Neuronal stem cell (in vitro differentiated cells): ENCODE data around the gene WSCD2.

Experiments used
- DNase-seq: peaks from one replicate; pipeline ENCODE4 v3.0.0-alpha.2; 2013; ENCODE audit warnings: low spot score
- H2AFZ ChIP-seq: one replicate; pipeline ENCODE4 v1.6.1; 2013; ENCODE audit warnings: mild to moderate bottlenecking, low read length, inconsistent platforms
- H2AK5ac ChIP-seq: 2 replicates; pipeline ENCODE4 v1.6.1; 2013; ENCODE audit warnings: low read depth, mild to moderate bottlenecking, inconsistent platforms, low read length, moderate library complexity, mixed read lengths
- H2BK120ac ChIP-seq: 2 replicates; pipeline ENCODE4 v1.6.1; 2013; ENCODE audit warnings: low read depth, mild to moderate bottlenecking, inconsistent platforms, low read length, moderate library complexity, mixed read lengths
- H2BK12ac ChIP-seq: one replicate; pipeline ENCODE4 v1.6.1; 2013; ENCODE audit warnings: low read length, inconsistent platforms
- H2BK15ac ChIP-seq: 2 replicates; pipeline ENCODE4 v1.6.1; 2013; ENCODE audit warnings: mild to moderate bottlenecking, low read length, inconsistent platforms, mixed read lengths
- H2BK5ac ChIP-seq: one replicate; pipeline ENCODE4 v1.6.1; 2013; ENCODE audit warnings: inconsistent platforms, mild to moderate bottlenecking, low read length, moderate library complexity
- H3K14ac ChIP-seq: one replicate; pipeline ENCODE4 v1.6.1; 2013; ENCODE audit warnings: low read length, inconsistent platforms
- H3K18ac ChIP-seq: 2 replicates; pipeline ENCODE4 v1.6.1; 2013; ENCODE audit warnings: low read length, inconsistent platforms
- H3K23ac ChIP-seq: 2 replicates; pipeline ENCODE4 v1.6.1; 2013; ENCODE audit warnings: low read depth, mild to moderate bottlenecking, mixed read lengths, low read length, inconsistent platforms; ENCODE audit not compliant: poor library complexity
- H3K27ac ChIP-seq: replicated peaks from 3 replicates; pipeline ENCODE4 v1.5.1; 2013; ENCODE audit warnings: low read length, inconsistent platforms
- H3K27me3 ChIP-seq, 3 experiments: 2 replicates each; pipeline ENCODE4 v1.6.1; 2013; ENCODE audit warnings: low read length in 3 of 3, mild to moderate bottlenecking in 2 of 3, inconsistent platforms in 1 of 3, low read depth in 1 of 3, mixed read lengths in 1 of 3, moderate library complexity in 1 of 3; ENCODE audit not compliant: control insufficient read depth in 3 of 3, insufficient read depth in 3 of 3
- H3K36me3 ChIP-seq, 2 donors: replicated peaks in 1 of 2; 2 replicates each; pipeline ENCODE4 v1.6.1; 2013; ENCODE audit warnings: low read length in 2 of 2; ENCODE audit not compliant: control insufficient read depth in 2 of 2, insufficient read depth in 2 of 2
- H3K4ac ChIP-seq: 2 replicates; pipeline ENCODE4 v1.6.1; 2013; ENCODE audit warnings: inconsistent platforms, mild to moderate bottlenecking, low read length, moderate library complexity
- H3K4me1 ChIP-seq, 2 donors: 1 replicate in 1 of 2; 2 replicates in 1 of 2; pipeline ENCODE4 v1.6.1; 2013; ENCODE audit warnings: low read length in 2 of 2, low read depth in 1 of 2; ENCODE audit not compliant: control insufficient read depth in 2 of 2, insufficient read depth in 1 of 2
- H3K4me2 ChIP-seq: one replicate; pipeline ENCODE4 v1.6.1; 2013; ENCODE audit warnings: mild to moderate bottlenecking, low read length, inconsistent platforms; ENCODE audit not compliant: insufficient read depth, poor library complexity, severe bottlenecking
- H3K4me3 ChIP-seq, 2 donors: 2 replicates each; pipeline ENCODE4 v1.5.1; 2013; ENCODE audit warnings: low read length in 2 of 2, mild to moderate bottlenecking in 2 of 2, inconsistent platforms in 1 of 2, moderate library complexity in 1 of 2
- H3K79me1 ChIP-seq: one replicate; pipeline ENCODE4 v1.6.1; 2013; ENCODE audit warnings: low read depth, mild to moderate bottlenecking, inconsistent platforms, low read length, moderate library complexity
- H3K9ac ChIP-seq: one replicate; pipeline ENCODE4 v1.6.1; 2013; ENCODE audit warnings: mild to moderate bottlenecking, low read depth, low read length, inconsistent platforms; ENCODE audit not compliant: poor library complexity
- H3K9me3 ChIP-seq, 2 donors: replicated peaks in 1 of 2; 2 replicates each; pipeline versions ENCODE3 to v1.6.1; 2013; ENCODE audit warnings: low read length in 2 of 2, mild to moderate bottlenecking in 2 of 2, inconsistent platforms in 1 of 2, low read depth in 1 of 2, mixed read lengths in 1 of 2, moderate library complexity in 1 of 2; ENCODE audit not compliant: control insufficient read depth in 2 of 2, insufficient read depth in 1 of 2
- H4K8ac ChIP-seq: one replicate; pipeline ENCODE4 v1.6.1; 2013; ENCODE audit warnings: low read depth, mild to moderate bottlenecking, inconsistent platforms, low read length, moderate library complexity
- H4K91ac ChIP-seq: one replicate; pipeline ENCODE4 v1.6.1; 2013; ENCODE audit warnings: low read length, low read depth, mild to moderate bottlenecking, inconsistent platforms; ENCODE audit not compliant: poor library complexity
- WGBS, 2 donors: extraction: QIAGEN DNeasy Blood & Tissue Kit; methylation state at CpG; one replicate each; pipeline ENCODE4 v1.1.7; 2013; ENCODE audit warnings: missing lambda C conversion rate in 2 of 2, mixed read lengths in 1 of 2; ENCODE audit not compliant: insufficient read length in 2 of 2, insufficient replicate concordance in 1 of 2; ENCODE audit errors: extremely low coverage in 2 of 2; 5-methylcytosine and 5-hydroxymethylcytosine counted together

Gene WSCD2

GRCh38 chr12:108205864-108206263 is 76.8 kb downstream of the WSCD2 start:
- no peak overlapping the region for H2BK15ac ChIP-seq
- no peak overlapping the region for H2AFZ ChIP-seq
- no peak overlapping the region for H2BK120ac ChIP-seq
- no peak overlapping the region for H4K8ac ChIP-seq
- no peak overlapping the region for H3K4ac ChIP-seq
- H2BK12ac ChIP-seq = no peak overlapping the region
- no peak overlapping the region for H3K4me2 ChIP-seq
- no peaks in the 10 kb centered on the region for H3K27me3 ChIP-seq
- H3K4me1 ChIP-seq = no peaks in the 10 kb centered on the region
- no peak overlapping the region for H3K18ac ChIP-seq
- no peak overlapping the region for H3K14ac ChIP-seq
- DNase-seq = no peak
- H2BK5ac ChIP-seq = no peak overlapping the region
- no peak overlapping the region for H2AK5ac ChIP-seq
- no peak overlapping the region for H3K27ac ChIP-seq
- no peak overlapping the region for H3K4me3 ChIP-seq
- H3K79me1 ChIP-seq = no peaks in the 10 kb centered on the region
- no peak overlapping the region for H3K9ac ChIP-seq
- H3K23ac ChIP-seq = no peak overlapping the region
- H4K91ac ChIP-seq = no peak overlapping the region
- peaks cover 0 to 2% of the 10 kb centered on the region in 2 donors for H3K9me3 ChIP-seq
- WGBS, 2 donors = no CpG with 5 or more reads among the region's 1 CpG
- H3K36me3 ChIP-seq = no peaks in the 10 kb centered on the region

GRCh38 chr12:108207791-108208730 is 79.0 kb downstream of the WSCD2 start:
- Histone ChIP-seq H3K79me1 (no peaks in the 10 kb centered on the region), H3K4me2 (no peak overlapping the region), H2AK5ac (no peak overlapping the region), H3K9me3 (no peaks in the 10 kb centered on the region), H4K91ac (no peak overlapping the region), H2BK120ac (no peak overlapping the region), H3K9ac (no peak overlapping the region), H2BK5ac (no peak overlapping the region), H3K36me3 (no peaks in the 10 kb centered on the region), H2BK12ac (no peak overlapping the region), H3K14ac (no peak overlapping the region), H2BK15ac (no peak overlapping the region), H4K8ac (no peak overlapping the region), H2AFZ (no peak overlapping the region), H3K23ac (no peak overlapping the region), H3K18ac (no peak overlapping the region), H3K4me3 (no peak overlapping the region), H3K4me1 (no peaks in the 10 kb centered on the region), H3K27ac (no peak overlapping the region), H3K4ac (no peak overlapping the region), H3K27me3 (no peaks in the 10 kb centered on the region)
- no peak for DNase-seq
- WGBS, 2 donors = no CpG with 5 or more reads among the region's 3 CpGs

GRCh38 chr12:108210001-108210400 is 80.9 kb downstream of the WSCD2 start:
- Histone ChIP-seq H3K18ac (peak overlapping the region; percentile 27), H2BK12ac (no peak overlapping the region), H3K36me3 (no peaks in the 10 kb centered on the region), H4K8ac (no peak overlapping the region), H3K4ac (no peak overlapping the region), H3K27ac (no peak overlapping the region), H3K4me1 (no peaks in the 10 kb centered on the region), H3K4me2 (no peak overlapping the region), H2BK120ac (no peak overlapping the region), H2BK5ac (no peak overlapping the region), H3K79me1 (no peaks in the 10 kb centered on the region), H3K9ac (no peak overlapping the region), H3K14ac (peak overlapping the region; percentile 86), H3K23ac (peak overlapping the region; percentile 32), H2BK15ac (no peak overlapping the region), H3K4me3 (no peak overlapping the region), H2AK5ac (no peak overlapping the region), H2AFZ (no peak overlapping the region), H3K27me3 (no peaks in the 10 kb centered on the region), H3K9me3 (no peaks in the 10 kb centered on the region), H4K91ac (no peak overlapping the region)
- no peak for DNase-seq
- no CpG with 5 or more reads among the region's 22 CpGs for WGBS, 2 donors

DNA sequence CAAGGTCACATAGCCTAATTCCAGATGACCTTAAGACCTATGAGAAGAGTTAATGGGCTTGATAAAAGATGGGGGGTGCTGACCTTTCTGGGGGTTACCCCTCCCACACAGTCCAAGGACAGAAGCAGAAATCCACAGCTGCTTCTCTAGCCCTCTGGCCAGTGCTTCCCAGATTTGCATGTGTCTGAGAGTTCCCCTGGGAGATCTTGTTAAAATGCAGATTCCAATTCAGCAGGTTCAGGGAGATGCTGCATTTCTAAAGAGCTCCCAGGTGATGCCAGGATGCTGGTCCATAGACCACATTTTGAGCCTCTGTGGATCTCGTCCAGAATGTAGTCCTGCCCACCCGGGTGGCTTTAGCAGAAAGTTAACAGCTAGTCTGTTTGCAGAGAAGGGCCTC is 82.1 kb downstream of the WSCD2 start:
- Histone ChIP-seq H4K91ac (no peak overlapping the region), H2BK15ac (no peak overlapping the region), H2AK5ac (no peak overlapping the region), H3K4me2 (no peak overlapping the region), H3K36me3 (no peaks in the 10 kb centered on the region), H3K14ac (no peak overlapping the region), H4K8ac (no peak overlapping the region), H3K4me1 (no peaks in the 10 kb centered on the region), H3K9me3 (no peaks in the 10 kb centered on the region), H2BK5ac (no peak overlapping the region), H3K9ac (no peak overlapping the region), H2BK12ac (no peak overlapping the region), H2AFZ (no peak overlapping the region), H2BK120ac (no peak overlapping the region), H3K23ac (no peak overlapping the region), H3K27me3 (no peaks in the 10 kb centered on the region), H3K79me1 (no peaks in the 10 kb centered on the region), H3K4ac (no peak overlapping the region), H3K4me3 (no peak overlapping the region), H3K18ac (no peak overlapping the region), H3K27ac (no peak overlapping the region)
- WGBS, 2 donors = no CpG with 5 or more reads among the region's 2 CpGs
- no peak for DNase-seq
